ENCODE measurements around the gene BIK. TPM values are rescaled to one million over a fixed set of nuclear protein-coding genes. Genes with fewer than 3 reads are reported as not detected.

The BIK gene
- total RNA-seq, 4 donors from 2014 or later, result 7.4 to 16.5 (median 15.6) TPM; not detected in 1

GRCh38 chr22:43164636-43165035, 54.1 kb downstream of the BIK start:
- no peak for TF ChIP-seq POLR2A (IDR thresholded peaks at IDR 0.05)
- TF ChIP-seq CTCF (IDR thresholded peaks at IDR 0.05), result no peak
- Histone ChIP-seq H3K27ac (no peak overlapping the region), H3K36me3 (peaks cover 0 to 28% (median 0%) of the 10 kb centered on the region in 3 donors), H3K4me3 (no peak overlapping the region), H3K9me3 (no peaks in the 10 kb centered on the region), H3K4me1 (peaks cover 0 to 28% (median 0%) of the 10 kb centered on the region in 4 donors), H3K27me3 (no peaks in the 10 kb centered on the region)
- DNase-seq, result no peak

DNA sequence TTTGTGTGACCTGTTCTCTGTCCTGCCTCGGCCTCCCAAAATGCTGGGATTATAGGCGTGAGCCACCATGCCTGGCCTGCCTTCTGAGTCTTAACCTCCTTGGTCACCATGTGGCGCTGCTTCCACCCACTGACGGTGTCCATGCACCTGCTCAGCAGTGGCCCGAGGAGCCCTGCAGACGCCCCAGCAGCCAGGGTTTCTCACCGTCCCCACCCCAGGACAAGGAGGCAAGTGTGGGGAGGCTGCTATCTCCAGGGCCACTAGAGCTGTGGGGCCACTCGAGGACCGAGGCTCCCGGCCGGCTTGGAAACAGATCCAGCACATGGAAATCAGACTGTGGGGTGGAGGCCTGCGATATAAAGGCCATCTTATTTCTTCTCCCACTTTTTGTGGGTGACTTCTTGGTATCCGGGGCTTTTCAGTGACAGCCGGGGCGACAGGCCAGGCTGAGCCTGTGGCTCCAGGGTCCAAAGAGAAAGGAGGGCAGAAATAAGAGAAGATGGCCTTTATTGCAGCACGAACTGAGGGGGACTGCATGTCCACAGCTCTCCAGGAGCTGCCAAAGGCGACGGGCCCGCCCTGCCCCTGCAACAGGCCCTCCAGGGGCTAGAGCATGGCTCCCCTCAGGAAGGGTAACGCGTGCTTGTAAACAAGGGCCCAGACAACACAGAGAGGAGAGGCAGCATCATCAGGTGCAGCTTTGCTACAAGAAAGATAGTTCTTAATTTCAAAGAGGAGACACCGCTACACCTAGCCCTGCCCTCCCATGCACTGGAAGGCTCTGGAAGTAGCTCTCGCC, 55.8 kb downstream of the BIK start:
- Histone ChIP-seq H3K4me3 (no peak overlapping the region), H3K4me1 (peaks cover 0 to 32% (median 0%) of the 10 kb centered on the region in 4 donors), H3K36me3 (peaks cover 0 to 26% (median 0%) of the 10 kb centered on the region in 3 donors), H3K27ac (no peak overlapping the region), H3K27me3 (no peaks in the 10 kb centered on the region), H3K9me3 (no peaks in the 10 kb centered on the region)
- no peak for TF ChIP-seq POLR2A (IDR thresholded peaks at IDR 0.05)
- no peak for TF ChIP-seq CTCF (IDR thresholded peaks at IDR 0.05)
- peak in 1 of 3 donors; percentile 28 for DNase-seq

- DNase-seq, result no peak
- TF ChIP-seq POLR2A (IDR thresholded peaks at IDR 0.05) (no peak), CTCF (IDR thresholded peaks at IDR 0.05) (no peak)
- no peaks in the 10 kb centered on the region for H3K27me3 ChIP-seq
- peaks cover 0 to 23% (median 0%) of the 10 kb centered on the region in 3 donors for H3K36me3 ChIP-seq
- no peak overlapping the region for H3K27ac ChIP-seq
- H3K9me3 ChIP-seq, result no peaks in the 10 kb centered on the region
- no peak overlapping the region for H3K4me3 ChIP-seq
- H3K4me1 ChIP-seq, result peaks cover 0 to 32% (median 0%) of the 10 kb centered on the region in 4 donors
These were observed 56.5 kb downstream of the BIK start for GRCh38 chr22:43167001-43167589.

GRCh38 chr22:43168471-43169309, 58.1 kb downstream of the BIK start:
- Histone ChIP-seq H3K4me3 (no peak overlapping the region), H3K9me3 (no peaks in the 10 kb centered on the region), H3K36me3 (peaks cover 0 to 29% (median 0%) of the 10 kb centered on the region in 3 donors), H3K27me3 (no peaks in the 10 kb centered on the region), H3K27ac (no peak overlapping the region), H3K4me1 (peaks cover 0 to 22% (median 0%) of the 10 kb centered on the region in 4 donors)
- TF ChIP-seq CTCF (IDR thresholded peaks at IDR 0.05) (no peak), POLR2A (IDR thresholded peaks at IDR 0.05) (no peak)
- no peak for DNase-seq

DNA sequence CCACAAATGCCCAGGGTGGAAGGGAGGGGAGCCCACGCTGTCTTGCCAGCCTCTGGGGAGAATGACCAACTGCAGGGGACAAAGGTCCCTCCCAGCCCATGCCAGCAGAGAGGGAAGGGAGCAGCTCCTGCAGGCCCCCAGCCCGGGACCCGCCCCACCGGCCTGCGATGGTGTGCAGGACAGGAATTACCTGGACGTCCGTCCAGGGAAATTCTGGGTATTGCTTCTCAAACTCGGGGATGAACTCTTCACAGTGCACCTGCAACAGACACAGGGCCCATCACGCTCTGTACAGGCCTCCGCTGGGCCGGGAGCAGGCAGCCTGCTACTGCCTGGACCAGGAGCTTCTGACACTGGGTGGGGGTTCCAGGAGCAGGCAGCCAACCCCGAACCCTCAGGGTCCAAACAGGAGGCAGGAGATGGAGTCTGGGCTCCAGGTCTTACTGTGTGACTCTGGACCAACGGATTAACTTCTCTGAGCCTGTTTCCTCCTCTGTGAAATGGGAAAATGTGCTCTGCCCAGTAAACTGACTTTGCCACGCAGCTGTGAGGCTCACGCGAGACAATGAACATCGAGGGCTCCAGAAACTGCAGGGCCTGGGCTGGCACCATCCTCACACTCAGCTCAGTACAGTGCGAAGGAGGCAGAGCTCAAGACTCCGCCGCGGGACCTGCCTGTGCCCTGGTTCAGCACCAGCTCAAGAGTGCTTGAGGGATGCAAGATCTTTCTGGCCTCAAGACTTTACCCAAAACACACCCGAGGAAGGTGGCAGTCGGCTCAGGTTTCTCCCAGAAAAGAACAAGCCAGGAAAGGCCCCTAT, 59.0 kb downstream of the BIK start:
- Histone ChIP-seq H3K4me3 (no peak overlapping the region), H3K27me3 (no peaks in the 10 kb centered on the region), H3K9me3 (no peaks in the 10 kb centered on the region), H3K36me3 (peaks cover 0 to 38% (median 0%) of the 10 kb centered on the region in 3 donors), H3K4me1 (peaks cover 0 to 19% (median 0%) of the 10 kb centered on the region in 4 donors), H3K27ac (no peak overlapping the region)
- no peak for TF ChIP-seq CTCF (IDR thresholded peaks at IDR 0.05)
- no peak for TF ChIP-seq POLR2A (IDR thresholded peaks at IDR 0.05)
- no peak for DNase-seq
